Caki2 (cell line): Measurements from ENCODE around the gene STRIT1. TPM values are rescaled to one million over a fixed set of nuclear protein-coding genes. Genes with fewer than 3 reads are reported as not detected.

Experiments used
- DNase-seq: peaks from one replicate; pipeline ENCODE4 v3.0.0-alpha.2; 2015; ENCODE audit warnings: low read depth
- in situ Hi-C: cut with HindIII; loops from 2 replicates; pipeline ENCODE4 v1.10.0; 2016; ENCODE audit warnings: low sequenced_read_pairs, low pct_unique_long_range_greater_than_20kb, mixed read lengths
- total RNA-seq: library from RNA; depleted of rRNA; stranded (reverse); fragments of >200 nt; shearing (Covaris generic); gene quantifications from 2 replicates; pipeline ENCODE4 v1.2.3, GENCODE V29; 2014; ENCODE audit warnings: low replicate concordance

STRIT1 gene
- total RNA-seq, 1 experiment from 2014 or later, result not detected

DNA sequence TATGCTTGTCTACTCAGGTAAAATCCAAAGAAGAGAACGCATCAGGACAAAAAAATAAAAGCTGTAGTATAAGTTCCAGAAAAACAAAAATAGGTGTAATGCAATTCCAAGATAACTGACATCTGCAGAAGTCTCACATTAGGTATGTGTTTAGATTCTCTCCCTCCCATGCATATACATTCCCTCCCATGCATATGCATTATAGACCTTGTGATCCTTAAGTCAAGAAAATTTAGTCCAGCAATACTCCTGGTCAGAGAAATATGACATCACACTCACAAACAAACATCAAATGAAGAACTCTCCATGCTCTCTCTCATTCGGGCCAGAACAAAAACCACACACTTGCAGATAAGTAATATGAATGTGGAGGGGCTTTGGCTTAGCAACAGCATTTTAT is 25.3 kb upstream of the STRIT1 start:
- in situ Hi-C loops, result no loop called here
- DNase-seq, result no peak

- DNase-seq, result no peak
- in situ Hi-C loops, result no loop called here
Measured at GRCh38 chr3:155317211-155317610, 23.7 kb upstream of the STRIT1 start.

GRCh38 chr3:155316426-155316825 is 22.9 kb upstream of the STRIT1 start:
- in situ Hi-C loops, result no loop called here
- DNase-seq, result no peak

DNA sequence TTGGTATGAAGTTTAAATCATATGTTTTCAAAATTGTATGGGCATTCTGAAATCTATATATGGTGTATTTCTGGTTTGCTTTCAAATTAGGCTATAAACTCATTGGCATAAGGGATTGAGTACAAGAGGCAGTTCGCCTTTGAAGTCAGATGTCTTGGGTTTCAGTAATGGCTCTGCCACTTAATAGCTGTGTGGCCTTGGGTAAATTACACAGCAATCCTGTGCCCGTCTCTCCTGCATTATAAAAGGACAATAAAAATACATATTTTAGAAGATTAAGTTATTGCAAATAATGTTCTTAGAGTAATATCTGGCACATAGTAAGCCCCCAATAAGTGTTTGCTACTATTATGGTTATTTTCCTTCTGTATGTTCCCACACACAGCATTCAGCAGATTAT is 20.4 kb upstream of the STRIT1 start:
- DNase-seq, result no peak
- in situ Hi-C loops, result no loop called here

- in situ Hi-C loops, result no loop called here
- DNase-seq, result peak; percentile 27
Measured at GRCh38 chr3:155313300-155313699, 19.8 kb upstream of the STRIT1 start.

DNA sequence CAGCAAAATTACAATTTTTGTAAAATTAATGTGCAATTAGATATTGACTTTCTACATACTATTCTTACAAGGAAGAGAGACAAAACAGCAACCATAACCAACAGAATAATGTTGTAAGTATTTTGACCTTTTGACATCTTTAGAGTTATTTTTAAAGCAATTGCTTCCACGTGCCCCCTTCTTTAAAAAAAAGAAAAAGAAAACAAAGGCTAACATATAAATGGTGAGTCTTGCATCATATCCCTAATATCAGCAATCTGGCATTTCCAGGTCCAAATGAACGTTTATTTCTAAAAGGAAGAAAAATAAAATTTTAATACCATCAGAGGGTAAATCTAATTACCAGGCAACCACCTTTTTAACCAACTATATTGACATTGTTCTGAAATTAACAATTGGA is 19.3 kb upstream of the STRIT1 start:
- in situ Hi-C loops, result no loop called here
- DNase-seq, result no peak

GRCh38 chr3:155309581-155309980 is 16.1 kb upstream of the STRIT1 start:
- in situ Hi-C loops, result no loop called here

GRCh38 chr3:155308831-155309230 is 15.3 kb upstream of the STRIT1 start:
- in situ Hi-C loops, result no loop called here
- no peak for DNase-seq

More at GRCh38 chr3:155309581-155309980, 16.1 kb upstream of the STRIT1 start:
- DNase-seq, result no peak

GRCh38 chr3:155307183-155307582 is 13.7 kb upstream of the STRIT1 start:
- in situ Hi-C loops, result no loop called here
- no peak for DNase-seq

- in situ Hi-C loops, result no loop called here
- DNase-seq, result no peak
Measured at GRCh38 chr3:155304394-155304793, 10.9 kb upstream of the STRIT1 start.

- in situ Hi-C loops, result no loop called here
- DNase-seq, result no peak
Measured at GRCh38 chr3:155303540-155304097, 10.1 kb upstream of the STRIT1 start.

DNA sequence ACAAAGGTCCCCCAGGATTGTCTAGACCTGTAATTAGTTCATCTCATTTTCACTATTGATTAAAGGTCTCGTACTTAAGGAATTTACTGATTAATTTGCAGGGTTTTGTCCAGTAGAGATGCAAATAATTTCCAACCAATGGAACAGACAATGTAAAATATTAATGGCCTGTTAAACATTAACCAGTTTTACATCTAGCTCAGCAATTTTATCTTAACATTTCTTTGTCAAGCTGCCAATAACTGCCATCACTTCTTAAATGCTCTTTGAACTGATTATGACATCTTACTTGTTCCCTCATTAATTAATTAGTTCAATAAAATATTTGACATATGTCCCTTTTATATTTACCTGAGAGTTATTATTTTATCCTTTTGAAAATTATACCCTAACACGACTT is 9.4 kb upstream of the STRIT1 start:
- DNase-seq, result no peak
- in situ Hi-C loops, result no loop called here

DNA sequence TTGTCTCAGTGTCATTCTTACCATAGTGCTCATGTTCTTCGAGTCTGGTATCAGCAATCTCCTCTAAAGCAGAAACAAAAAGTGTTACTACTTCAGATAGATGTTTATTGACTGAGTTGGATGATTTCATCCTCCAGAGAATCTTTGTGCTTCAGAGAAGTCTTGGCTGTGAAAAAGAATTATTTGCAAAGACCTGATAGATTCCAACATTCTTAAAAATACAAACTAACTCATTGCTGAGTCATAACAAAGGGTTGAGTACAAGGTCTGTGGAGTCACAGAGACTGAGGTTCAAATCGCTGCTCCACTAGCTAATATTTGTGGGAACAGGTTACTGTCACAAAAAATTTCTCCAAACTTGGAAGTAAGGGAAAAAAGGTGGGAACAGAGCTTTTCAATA is 9.0 kb upstream of the STRIT1 start:
- DNase-seq, result peak; percentile 62
- in situ Hi-C loops, result no loop called here

GRCh38 chr3:155297100-155297499 is 3.6 kb upstream of the STRIT1 start:
- no peak for DNase-seq
- in situ Hi-C loops, result no loop called here

GRCh38 chr3:155296413-155296812 is 2.9 kb upstream of the STRIT1 start:
- in situ Hi-C loops, result no loop called here
- no peak for DNase-seq

- in situ Hi-C loops, result no loop called here
- DNase-seq, result no peak
Measured at GRCh38 chr3:155292693-155293092, 790 bp downstream of the STRIT1 start.

GRCh38 chr3:155292133-155292532 is 1.4 kb downstream of the STRIT1 start:
- in situ Hi-C loops, result no loop called here

DNA sequence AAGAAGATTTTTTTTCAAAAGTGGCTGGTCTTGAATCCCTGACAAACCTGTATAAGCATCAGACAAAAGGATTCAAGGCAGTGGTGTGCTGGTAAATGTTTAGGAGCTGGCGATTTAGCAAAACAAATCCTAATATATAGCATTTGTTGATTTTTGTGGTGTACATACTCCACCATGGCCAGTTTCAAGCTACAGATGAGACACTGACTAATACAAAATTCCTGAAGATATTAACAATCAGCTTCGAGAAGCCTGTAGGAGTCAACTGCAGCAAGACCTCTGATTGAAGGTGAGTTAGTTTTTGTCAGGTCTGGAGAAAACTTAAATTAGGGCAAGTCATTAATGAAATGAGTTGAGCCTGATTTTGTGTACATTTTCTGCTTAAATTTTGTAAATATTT is 6.7 kb downstream of the STRIT1 start:
- in situ Hi-C loops, result no loop called here
- no peak for DNase-seq

More at GRCh38 chr3:155292133-155292532, 1.4 kb downstream of the STRIT1 start:
- no peak for DNase-seq

DNA sequence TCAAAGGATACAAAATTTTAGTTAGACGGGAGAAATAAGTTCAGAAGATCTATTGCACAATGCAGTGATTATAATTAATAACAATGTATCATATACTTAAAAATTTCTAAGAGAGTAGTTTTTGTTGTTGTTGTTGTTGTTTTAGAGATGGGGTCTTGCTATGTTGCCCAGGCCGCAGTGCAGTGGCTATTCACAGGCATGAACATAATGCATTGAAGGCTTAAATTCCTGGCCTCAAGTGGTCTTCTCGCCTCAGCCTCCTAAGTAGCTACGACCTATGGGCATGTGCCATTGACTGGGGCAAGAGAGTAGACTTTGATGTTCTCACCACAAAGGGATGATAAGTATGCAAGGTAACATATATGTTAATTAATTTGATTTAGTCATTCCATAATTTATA is 7.5 kb downstream of the STRIT1 start:
- DNase-seq, result no peak
- in situ Hi-C loops, result no loop called here

GRCh38 chr3:155283092-155284056 is 10.1 kb downstream of the STRIT1 start:
- in situ Hi-C loops, result no loop called here
- no peak for DNase-seq
